ENCODE data around the gene SERINC1.

DNA sequence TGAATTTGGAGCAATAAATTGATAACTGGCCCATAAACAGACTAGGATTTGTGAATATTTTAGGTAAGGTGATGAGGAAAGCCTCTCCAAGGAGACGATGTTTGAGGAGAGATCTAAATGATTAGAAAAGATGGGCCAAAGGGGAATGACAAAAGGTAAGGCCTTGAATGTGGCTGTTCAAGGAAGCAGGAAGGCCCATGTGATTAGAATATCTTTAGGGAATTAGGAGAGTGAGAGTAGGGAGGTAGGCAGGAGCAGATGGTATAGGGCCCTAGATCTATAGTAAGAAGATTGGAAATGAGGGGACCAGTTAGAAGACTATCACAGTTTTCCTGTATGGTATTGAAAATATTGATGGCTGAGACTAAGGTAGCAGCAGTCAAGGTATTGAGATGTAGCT is 65.4 kb downstream of the SERINC1 start:
- TF ChIP-seq, protein P1, sequence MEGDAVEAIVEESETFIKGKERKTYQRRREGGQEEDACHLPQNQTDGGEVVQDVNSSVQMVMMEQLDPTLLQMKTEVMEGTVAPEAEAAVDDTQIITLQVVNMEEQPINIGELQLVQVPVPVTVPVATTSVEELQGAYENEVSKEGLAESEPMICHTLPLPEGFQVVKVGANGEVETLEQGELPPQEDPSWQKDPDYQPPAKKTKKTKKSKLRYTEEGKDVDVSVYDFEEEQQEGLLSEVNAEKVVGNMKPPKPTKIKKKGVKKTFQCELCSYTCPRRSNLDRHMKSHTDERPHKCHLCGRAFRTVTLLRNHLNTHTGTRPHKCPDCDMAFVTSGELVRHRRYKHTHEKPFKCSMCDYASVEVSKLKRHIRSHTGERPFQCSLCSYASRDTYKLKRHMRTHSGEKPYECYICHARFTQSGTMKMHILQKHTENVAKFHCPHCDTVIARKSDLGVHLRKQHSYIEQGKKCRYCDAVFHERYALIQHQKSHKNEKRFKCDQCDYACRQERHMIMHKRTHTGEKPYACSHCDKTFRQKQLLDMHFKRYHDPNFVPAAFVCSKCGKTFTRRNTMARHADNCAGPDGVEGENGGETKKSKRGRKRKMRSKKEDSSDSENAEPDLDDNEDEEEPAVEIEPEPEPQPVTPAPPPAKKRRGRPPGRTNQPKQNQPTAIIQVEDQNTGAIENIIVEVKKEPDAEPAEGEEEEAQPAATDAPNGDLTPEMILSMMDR (IDR thresholded peaks at IDR 0.05), result no peak
- TF ChIP-seq EP300 (IDR thresholded peaks at IDR 0.05), result no peak
